Lower leg skin (tissue), 4 donors: Measurements from ENCODE around the gene SRD5A3. TPM values are rescaled to one million over a fixed set of nuclear protein-coding genes. Genes with fewer than 3 reads are reported as not detected.

Experiments
- DNase-seq, 2 donors: peaks; one replicate each; pipeline ENCODE4 v3.0.0-alpha.2; 2019; ENCODE audit warnings: low spot score in 2 of 2
- H3K4me3 ChIP-seq: fragments of 200-600 bp; sonication (generic); 2 replicates; pipeline ENCODE4 v1.5.1; 2017; ENCODE audit warnings: mild to moderate bottlenecking, low read depth; ENCODE audit not compliant: poor library complexity, severe bottlenecking
- POLR2A ChIP-seq, 2 donors: fragments of 450-650 bp; IDR thresholded peaks; one replicate each; pipeline ENCODE4 v1.6.1; 2016 to 2017; ENCODE audit warnings: antibody characterized with exemption in 2 of 2, mild to moderate bottlenecking in 1 of 2, moderate library complexity in 1 of 2
- WGBS, 2 donors: methylation state at CpG; one replicate each; pipeline ENCODE4 v1.1.5; 2018; 5-methylcytosine and 5-hydroxymethylcytosine counted together
- intact Hi-C: fragments of 100-400 bp; cut with DNase I; formaldehyde crosslinking; loops from one replicate; pipeline ENCODE4 v1.15.0; 2023; ENCODE audit warnings: low total_unique reads
- total RNA-seq, 4 donors: library from RNA; depleted of rRNA; stranded (reverse); fragments of >200 nt; gene quantifications; one replicate each; pipeline ENCODE4 v1.1.0, GENCODE V29; 2016
- TF ChIP-seq, protein P1 (sequence below), 3 donors: fragments of 450-650 bp; IDR thresholded peaks; one replicate each; pipeline ENCODE4 v1.5.1; 2016; ENCODE audit warnings: antibody characterized with exemption in 3 of 3, mild to moderate bottlenecking in 3 of 3, moderate library complexity in 2 of 3

SRD5A3 gene
- total RNA-seq, 4 donors from 2014 or later, result 6.9 to 21.7 (median 9.3) TPM

DNA sequence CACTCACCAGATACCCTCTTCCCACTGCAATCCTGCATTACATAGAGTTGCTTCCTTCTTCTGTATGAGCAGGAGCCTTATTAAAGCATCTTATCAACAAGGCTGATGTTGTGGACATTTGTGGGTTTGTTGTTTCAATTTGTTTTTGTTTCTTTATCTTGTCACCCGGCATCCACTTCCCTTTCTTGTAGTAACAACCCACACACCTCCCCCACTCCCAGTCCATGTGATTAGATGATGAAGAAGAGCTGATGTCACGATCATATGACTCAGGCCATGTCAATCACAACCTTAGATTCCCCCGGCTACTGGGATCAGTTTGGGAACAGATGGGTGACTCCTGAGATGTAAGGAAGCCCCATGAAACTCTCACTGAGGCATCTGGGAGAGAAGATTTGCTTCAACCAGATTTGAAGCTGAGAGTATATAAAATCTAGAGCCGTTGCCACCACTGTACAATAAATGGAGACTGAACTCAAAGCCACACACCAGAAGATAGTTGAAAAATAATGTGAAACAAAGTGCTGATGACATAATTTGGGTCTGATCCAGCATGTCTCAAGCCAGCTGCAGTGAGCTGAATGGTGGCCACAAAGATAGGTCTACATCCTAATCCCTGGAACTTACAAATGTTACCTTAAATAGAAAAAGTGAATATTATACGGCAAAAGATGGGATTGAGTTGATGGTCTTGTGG is 34.1 kb upstream of the SRD5A3 start:
- intact Hi-C loops, result no loop called here
- no peak overlapping the region for H3K4me3 ChIP-seq
- DNase-seq, result peak in 1 of 2 donors; percentile 60
- no peak for TF ChIP-seq POLR2A (IDR thresholded peaks at IDR 0.05)
- TF ChIP-seq, protein P1, sequence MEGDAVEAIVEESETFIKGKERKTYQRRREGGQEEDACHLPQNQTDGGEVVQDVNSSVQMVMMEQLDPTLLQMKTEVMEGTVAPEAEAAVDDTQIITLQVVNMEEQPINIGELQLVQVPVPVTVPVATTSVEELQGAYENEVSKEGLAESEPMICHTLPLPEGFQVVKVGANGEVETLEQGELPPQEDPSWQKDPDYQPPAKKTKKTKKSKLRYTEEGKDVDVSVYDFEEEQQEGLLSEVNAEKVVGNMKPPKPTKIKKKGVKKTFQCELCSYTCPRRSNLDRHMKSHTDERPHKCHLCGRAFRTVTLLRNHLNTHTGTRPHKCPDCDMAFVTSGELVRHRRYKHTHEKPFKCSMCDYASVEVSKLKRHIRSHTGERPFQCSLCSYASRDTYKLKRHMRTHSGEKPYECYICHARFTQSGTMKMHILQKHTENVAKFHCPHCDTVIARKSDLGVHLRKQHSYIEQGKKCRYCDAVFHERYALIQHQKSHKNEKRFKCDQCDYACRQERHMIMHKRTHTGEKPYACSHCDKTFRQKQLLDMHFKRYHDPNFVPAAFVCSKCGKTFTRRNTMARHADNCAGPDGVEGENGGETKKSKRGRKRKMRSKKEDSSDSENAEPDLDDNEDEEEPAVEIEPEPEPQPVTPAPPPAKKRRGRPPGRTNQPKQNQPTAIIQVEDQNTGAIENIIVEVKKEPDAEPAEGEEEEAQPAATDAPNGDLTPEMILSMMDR (IDR thresholded peaks at IDR 0.05), result no peak
- WGBS, 2 donors, result 70 to 73% methylated on average over 5 of the region's 5 CpGs

DNA sequence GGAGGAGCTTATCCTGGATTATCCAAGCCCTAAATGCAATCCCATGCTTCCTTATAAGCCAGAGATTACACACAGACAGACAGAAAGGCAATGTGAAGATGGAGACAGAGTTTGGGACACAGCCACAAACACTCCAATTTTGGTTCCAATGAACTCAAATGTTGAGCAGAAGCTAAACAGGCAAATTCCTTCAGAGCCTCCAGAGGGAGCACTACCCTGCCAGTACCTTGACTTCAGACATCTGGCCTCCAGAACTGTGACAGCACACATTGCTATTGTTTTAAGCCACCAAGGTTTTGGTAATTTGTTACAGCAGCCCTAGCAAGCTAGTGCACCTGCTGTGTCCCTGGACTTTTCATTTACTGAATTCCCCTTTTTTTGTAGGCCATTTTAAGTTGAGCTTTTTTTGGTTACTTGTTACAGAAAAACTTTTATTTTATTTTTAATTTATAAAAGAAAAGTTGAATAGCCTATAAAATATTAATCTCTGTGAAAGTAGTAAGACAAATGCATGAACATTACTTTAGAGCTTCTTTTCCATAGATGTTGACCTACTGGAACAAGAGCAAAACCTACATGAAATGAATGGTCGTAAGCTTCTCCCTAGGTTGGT is 33.4 kb upstream of the SRD5A3 start:
- TF ChIP-seq, protein P1 (IDR thresholded peaks at IDR 0.05), result no peak
- no peak for TF ChIP-seq POLR2A (IDR thresholded peaks at IDR 0.05)
- intact Hi-C loops, result no loop called here
- peak; percentile 52 to 85 for DNase-seq
- WGBS, 2 donors, result 90 to 98% methylated on average over 1 of the region's 1 CpG
- no peak overlapping the region for H3K4me3 ChIP-seq

DNA sequence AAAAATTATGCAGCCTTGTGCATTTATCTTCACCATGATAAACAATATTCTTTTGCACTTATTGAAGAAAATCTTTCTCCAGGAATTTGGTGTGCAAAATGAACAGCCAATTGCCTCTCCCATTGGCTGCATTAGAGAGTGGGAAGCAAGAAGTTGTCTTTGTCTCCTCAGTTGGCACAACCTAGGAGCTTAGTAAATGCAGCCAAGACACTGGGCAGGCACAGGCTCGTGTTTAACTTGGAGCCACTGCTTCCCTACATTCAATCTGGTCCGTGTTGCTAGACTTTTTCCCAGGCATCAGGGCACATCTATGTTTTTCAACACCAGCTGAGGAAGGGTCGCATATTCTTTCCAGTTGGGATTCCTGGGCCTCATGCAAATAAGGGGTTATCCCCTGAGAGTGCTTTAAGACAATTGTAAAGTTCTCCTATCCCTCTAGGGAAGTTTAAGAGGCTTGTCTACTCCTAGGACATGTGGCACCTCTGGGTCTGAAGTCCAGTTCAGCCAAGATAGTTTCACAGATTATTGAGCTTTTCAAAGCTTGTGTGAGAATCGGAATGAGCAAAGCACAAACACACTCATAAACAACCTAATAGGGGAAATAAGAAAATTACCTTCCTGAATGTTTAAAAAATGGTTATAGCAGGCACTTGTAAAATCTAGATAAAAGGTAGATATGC is 31.8 kb upstream of the SRD5A3 start:
- no peak for DNase-seq
- TF ChIP-seq, protein P1 (IDR thresholded peaks at IDR 0.05), result no peak
- no peak for TF ChIP-seq POLR2A (IDR thresholded peaks at IDR 0.05)
- intact Hi-C loops, result no loop called here
- WGBS, 2 donors, result 31 to 33% methylated on average over 4 of the region's 4 CpGs
- no peak overlapping the region for H3K4me3 ChIP-seq

DNA sequence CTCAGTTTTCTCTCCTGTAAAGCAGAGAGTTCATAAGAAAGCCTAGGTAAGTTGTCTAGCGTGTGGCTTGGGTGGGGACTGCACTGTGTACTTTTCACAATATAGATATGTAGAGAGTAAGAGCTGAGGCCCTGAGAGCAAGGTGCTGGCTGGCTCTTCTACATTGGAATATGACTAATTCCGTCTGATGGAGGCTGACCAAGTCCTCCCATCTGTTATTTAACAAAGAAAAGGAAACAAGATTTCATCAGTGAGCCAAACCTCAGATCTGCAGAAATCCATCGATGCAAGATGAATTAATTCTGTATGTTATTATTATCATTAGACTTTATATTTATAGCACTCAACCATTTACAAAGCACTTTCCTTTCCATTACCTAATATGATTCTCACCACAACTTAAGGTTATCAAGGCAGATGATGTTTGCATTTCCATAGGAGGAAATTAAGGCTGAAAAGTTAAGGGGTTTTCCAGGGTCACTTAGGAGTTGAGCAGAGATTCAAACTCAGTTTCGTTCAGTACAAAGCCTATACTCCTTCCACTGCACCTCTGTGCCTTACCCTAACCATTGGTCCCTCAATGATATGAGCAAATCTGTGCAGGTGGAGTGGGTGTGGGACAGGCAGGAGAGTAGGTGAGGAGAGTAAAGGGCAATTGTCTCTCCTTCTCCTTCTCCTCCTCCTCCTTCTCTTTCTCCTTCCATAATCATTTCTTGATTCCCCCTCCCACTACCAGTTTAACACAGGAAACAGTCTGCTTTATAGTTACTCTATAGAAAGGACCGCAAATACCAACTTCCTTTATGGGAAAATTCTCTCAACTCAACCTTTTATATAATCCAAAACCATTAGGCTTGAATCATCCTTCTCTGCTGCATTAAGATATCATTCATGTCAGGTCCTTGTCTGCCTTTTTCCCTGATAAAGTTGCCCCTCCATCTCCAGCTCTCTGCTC is 27.6 kb upstream of the SRD5A3 start:
- WGBS, 2 donors, result 43 to 44% methylated on average over 5 of the region's 5 CpGs
- DNase-seq, result no peak
- no peak overlapping the region for H3K4me3 ChIP-seq
- TF ChIP-seq POLR2A (IDR thresholded peaks at IDR 0.05), result no peak
- TF ChIP-seq, protein P1 (IDR thresholded peaks at IDR 0.05), result no peak
- intact Hi-C loops, result no loop called here

DNA sequence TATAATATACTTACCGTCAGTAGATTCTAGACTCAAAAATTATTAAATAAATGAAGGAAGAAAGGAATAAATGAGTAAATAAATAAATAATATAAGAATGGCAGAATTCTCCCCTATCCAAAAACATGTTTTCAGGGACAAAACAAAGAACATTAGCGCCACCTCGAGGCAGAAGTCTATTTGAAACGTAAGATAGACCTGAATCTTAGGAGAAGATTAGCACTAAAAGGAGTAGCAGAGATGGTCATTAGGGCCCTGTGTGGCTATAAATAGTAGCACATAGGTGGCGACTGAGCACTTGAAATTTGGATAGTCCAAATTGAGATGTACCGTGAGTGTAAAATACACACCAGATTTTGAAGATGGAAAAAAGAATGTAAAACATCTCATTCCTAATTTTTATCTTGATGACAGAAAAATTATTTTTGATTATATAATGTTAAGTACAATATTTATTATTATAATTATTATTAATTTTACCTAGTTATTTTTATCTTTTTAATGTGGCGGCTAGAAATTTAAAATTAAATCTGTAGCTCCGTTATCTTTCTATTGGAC is 24.3 kb upstream of the SRD5A3 start:
- DNase-seq, result peak; percentile 78 to 88
- H3K4me3 ChIP-seq, result no peak overlapping the region
- intact Hi-C loops, result loop anchor here (10.0 kb wide), 1 partner anchor 347 kb away; no protein-coding TSS in a partner anchor

More for the DNA sequence above, 24.3 kb upstream of the SRD5A3 start:
- 21% methylated on average over 8 of the region's 8 CpGs for WGBS, 2 donors
- TF ChIP-seq, protein P1 (IDR thresholded peaks at IDR 0.05), result peak in 1 of 3 donors; percentile 36
- TF ChIP-seq POLR2A (IDR thresholded peaks at IDR 0.05), result no peak
